Activated CD4-positive, alpha-beta T cell treated with anti-CD3 and anti-CD28 coated beads for 48 hours (primary cell): ENCODE results near the gene PIEZO2.
A peak's percentile ranks its signal among the peaks of the same experiment; 100 is the strongest.
"Not testable (repeated sequence)": the region's sequence is repeated elsewhere in the genome, so short reads cannot be mapped to it uniquely, and the experiment has no call there.

ENCODE experiments used
- DNase-seq: peaks from one replicate; pipeline ENCODE4 v3.0.0-alpha.2; 2020

PIEZO2 gene

DNA sequence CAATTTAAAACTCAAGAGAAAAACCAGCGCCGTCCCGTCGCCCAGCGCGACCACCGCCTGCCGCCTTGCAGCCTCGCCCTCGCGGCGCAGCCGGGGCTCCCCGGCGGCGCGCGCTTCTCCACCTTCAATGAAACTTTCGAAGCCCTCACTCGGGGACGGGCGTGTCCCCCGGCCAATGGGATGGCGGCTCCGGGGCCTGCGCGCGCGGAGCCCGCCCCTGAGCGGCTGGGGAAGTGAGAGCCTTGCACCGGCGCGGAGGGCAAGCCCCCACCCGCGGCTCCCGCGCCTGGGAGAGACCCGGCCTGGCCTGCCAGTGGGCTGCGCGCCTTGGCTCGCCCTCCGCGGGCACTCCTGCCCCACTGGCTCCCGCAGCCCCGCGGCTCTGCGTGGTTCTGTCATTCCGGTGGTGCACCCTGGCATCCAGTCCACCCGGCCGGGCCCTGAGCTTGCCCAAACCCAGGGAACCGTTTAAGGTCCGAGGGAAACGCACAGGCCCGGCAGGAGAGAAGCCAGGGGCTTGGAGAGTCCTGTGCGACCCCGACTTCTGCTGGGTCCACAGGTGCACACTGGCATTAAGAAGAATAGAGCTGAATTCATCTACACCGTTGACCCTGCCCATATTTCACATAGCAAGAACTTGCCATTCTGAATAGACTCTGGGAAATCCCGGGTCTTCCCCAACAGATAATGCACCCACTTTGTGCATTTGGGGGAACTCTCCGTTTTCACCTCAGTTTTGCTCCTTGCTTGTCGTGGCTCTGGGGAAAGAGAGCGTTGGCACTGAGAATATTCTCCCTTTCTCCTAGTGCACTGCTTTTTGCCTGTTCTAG, at the start of gene PIEZO2:
Gene PIEZO2 (minus strand): TSS at position 129 of the 830 bp plus-strand sequence. CDS start 981 bp downstream, outside the sequence.
- DNase-seq = peak; percentile 14

DNA sequence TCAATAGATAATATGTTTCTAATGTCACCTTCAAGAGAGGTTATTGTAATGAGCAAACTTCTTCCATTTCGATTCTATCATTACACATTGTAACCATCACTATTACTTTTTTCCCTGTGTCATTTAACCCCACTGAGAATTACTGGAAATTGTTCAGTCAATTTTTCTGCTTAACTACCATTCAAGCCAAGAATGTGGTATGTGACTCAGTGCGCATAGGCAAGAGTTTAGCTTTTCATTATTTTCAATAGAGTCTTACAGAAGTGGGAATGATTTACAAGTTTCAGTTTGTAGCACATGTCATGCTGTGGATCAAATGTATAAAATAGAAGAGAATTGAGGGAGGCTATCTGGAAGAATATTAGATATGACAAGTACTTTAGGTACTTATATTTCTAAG, 34.3 kb upstream of the PIEZO2 start:
- DNase-seq = no peak

DNA sequence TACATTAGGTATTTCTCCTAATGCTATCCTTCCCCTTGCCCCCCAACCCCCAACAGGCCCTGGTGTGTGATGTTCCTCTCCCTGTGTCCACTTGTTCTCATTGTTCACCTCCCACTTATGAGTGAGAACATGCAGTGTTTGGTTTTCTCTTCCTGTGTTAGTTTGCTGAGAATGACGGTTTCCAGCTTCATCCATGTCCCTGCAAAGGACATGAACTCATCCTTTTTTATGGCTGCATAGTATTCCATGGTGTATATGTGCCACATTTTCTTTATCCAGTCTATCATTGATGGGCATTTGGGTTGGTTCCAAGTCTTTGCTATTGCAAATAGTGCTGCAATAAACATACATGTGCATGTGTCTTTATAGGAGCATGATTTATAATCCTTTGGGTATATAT, 32.3 kb upstream of the PIEZO2 start:
- not testable (repeated sequence) for DNase-seq

DNA sequence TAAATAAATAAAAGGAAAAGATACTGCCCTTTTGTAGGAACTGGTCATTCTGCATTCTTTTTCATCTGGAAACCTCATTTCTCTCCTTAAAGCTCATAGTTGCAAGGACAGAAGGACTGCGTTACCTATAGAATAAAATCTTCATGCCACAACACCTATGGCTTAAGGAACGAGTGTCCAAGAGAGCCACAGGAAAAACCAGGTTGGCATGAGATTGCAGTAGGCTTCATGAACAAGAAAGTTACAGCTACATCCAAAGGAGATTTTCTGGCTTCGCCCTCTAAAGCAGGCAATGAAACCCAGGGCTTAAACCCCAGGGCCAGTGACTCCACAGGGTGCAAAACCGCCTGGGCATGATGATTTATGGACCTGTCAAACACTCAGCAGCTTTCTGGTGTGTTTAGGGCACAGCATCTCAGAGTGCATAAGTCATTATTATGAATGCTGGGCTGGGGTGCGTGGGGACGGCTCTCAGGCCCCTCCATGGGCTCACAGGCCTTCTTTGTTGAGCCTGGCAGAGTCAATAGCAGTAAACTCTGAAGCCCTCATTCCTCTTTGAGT, 30.7 kb upstream of the PIEZO2 start:
- DNase-seq = no peak

DNA sequence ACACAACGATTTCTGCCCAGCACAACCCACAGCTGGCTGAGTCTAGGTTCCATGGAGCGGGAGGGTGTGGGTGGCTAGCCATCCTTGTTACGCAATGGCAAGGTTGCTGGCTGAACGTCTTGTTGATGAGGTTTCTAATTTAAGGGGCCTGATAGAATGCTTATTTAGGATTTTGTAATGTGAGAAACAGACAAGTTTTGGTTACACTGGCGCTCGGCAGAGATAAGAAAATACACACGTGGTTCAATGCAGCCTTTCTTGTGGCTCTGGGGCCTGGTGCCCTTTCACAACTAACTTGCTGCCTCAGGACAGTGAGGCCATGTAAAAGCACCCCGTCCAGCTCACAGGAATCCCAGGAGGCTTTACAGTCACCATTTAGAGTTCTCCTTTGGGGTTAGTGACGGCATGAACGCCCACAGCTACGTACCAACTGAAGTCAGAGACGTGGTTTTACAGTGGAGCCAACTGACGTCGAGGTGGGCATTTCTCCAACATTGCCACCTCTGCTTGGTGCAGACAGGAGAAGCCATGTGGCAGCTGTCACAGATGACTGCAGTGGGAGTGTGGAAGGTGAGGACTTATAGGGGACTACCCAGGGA, 29.7 kb upstream of the PIEZO2 start:
- DNase-seq = no peak

DNA sequence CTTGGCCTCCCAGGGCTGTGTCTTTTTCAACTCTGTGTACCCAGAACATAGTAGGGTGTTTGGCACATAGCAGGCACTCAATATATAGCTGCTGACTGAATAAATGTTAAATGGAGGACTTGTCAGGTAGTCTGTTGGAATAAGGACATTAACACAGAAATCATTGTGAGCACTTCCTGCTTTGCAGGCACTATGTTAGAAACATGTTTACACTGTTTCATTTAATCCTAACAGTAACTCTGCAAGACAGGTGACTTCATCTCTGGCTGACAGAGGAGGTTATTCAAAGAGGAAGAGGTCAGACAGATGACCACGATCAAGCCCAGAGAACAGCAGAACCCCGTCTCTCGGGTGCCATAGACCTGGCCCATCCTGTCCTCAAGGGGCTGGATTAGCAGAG, 28.0 kb upstream of the PIEZO2 start:
- no peak for DNase-seq

DNA sequence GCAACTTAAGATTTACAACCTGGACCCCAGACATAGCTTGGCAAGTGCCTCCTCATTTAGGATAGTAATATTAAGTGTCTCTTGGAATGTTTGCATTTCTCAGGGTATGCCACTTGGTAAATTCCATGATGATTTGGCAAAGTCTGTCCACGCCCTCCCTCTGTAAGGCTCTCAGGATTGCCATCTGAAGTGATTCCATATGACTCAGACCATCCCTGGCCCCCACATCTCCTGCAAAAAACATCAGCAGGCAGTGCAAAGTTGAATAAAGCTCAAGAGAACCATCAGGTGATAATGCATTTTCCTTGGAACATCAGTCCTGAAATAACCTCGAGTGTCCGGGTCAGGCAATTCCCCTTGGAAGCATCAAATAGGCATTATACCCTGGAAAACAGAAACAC, 27.1 kb upstream of the PIEZO2 start:
- DNase-seq = no peak

DNA sequence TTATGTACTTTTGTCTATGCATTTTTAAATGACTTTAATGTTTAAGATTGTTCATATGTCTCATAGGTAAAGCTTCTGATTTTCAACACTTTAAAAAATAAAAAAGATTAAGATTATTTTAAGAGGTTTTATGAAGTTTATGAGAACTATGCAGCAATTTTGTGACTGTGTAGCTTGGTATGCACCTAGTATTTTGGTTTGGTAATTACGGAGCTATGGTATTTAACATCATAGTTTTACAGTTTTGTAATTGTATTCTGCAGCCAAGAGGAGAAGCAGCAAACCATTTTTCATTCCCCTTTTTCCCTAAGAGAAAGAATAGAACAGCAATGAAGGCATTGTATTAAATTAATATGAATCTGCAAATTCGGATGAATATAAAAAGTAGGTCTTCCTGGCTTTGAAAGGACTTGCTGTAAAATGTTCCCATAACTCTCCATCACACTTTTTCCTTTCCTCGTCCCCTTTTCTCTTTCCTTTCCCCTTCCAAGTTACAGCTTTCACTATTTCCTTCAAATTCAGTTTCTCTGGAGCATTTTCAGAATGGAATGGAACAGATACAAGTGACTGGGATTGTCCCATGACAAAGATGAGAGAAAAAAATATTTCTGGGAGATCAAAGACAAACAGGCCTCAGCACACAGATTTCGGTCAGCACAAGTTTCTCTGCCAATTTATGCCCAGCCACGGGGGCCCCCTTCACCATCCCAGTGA, 26.1 kb upstream of the PIEZO2 start:
- DNase-seq = no peak

DNA sequence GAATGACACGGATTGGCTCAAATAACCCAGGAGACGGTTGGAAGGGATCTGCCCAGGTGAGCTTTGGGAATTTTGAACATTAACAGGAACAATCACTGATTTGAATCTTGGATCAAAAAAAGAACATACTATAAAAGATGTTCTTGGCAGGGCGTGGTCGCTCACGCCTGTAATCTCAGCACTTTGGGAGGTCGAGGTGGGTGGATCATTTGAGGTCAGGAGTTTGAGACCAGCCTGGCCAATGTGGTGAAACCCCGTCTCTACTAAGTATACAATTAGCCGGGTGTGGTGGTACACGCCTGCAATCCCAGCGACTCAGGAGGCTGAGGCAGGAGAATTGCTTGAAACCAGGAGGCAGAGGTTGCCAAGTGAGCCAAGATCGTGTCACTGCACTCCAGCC, 24.8 kb upstream of the PIEZO2 start:
- not testable (repeated sequence) for DNase-seq

DNA sequence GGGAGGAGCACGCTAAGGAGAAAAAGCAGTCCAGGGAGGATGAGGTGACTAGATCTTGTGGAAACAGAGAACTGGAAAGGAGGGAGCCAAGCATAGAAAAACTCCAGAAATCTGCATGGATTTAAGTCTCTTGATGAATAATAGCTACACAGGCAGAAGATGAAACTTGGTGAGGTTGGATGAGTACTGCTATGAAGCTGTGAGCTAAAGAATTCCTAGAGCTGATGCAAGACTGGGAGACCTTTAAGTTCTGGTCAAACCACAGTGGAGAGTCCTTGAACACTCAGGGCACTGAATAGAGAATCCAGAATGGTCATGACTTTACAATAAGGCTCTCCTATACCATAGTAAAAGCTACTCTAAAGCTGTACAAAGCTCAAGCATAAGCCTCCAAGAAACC, 18.4 kb upstream of the PIEZO2 start:
- no peak for DNase-seq

DNA sequence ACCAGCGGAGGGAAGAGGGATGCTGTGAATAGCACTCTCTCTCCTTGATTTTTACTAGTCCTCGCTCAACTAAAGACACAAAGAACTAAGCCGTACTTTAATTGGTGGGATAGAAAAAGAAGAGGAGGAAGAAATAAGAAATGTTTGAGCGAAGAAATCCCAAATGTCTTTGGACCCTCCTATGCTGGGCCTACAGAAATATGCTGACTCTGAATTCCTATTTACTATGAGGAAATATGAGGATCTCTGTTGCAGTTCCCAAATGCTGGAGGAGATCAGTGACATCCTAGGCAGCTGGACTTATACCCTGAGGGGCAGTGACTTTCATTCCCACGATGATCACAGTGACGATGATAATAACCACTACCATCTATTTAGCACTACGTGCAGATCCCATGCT, 16.6 kb upstream of the PIEZO2 start:
- DNase-seq = no peak

DNA sequence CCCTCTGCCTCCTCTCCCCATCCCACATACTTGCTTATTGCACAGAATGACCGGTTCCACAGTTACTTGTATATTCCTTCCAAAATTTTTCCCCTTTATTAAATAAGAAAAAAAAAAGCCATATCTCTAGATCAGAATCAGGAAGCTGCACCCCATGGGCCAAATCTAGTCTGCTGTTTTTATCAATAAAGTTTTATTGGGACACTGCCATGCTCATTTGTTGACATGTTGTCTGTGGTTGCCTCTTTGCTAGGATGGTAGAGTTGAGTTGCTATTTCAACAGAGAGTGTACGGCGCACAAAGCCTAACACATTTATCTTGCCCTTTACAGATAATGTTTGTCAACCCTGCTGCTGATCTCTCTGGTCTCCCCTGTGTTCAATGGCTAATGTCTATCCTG, 15.8 kb upstream of the PIEZO2 start:
- DNase-seq = no peak

DNA sequence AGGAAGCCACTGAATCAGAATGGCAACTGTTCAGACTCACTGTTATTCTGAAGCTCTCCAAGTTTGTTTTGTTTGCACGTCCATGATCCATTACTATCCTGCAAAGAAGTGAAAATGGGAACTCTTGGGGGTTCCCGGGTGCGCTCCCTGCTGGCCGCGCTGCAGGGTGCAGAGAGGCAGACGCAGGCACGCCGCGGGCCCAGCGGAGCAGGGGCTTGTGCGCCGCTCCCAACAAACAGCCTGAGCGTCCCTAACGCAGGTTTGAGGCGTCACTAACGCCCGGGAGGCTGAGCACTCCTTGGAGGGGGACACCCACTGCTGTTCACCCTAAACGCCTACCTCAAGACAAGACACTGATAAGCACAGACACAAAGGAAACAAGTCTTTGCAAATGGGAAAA, 14.3 kb upstream of the PIEZO2 start:
- DNase-seq = peak; percentile 22

DNA sequence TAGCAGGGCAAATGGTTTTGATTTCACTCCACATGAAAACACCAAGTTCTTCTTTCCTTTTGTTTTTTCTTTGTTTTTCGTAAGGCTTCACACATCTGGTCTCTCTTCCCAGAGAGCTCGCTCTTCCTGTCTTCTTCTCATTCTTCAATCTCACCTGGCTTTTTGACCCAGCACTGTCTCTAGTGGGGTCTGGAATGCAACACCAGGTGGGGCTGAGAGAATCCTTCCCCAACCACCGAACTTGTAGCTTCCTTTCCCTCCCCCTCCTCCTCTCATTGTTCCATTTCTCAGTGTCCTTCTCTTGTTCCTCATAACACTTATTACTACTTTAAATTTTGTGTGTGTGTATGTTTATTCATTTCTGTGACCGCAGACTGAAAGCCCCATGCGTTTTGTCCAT, 13.5 kb upstream of the PIEZO2 start:
- DNase-seq = no peak

DNA sequence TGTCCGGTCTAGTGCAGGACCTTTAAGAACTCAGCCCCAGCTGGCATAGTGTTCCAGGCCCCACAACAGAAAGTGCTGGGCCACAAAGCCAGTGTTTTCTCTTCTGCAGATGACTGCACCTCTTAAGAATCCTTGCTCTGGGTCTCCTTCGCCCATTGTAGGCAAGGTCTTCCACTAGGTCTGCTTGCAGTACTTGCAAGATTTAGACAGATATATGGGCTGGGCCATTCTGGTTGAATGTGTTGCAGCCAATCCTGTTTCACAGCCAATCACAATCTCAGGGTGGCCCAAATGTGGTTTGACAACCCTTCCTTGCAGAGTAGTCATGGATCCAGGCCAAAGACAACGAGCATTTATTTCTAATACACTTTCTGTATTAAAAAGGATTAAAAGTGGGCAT, 13.1 kb upstream of the PIEZO2 start:
- no peak for DNase-seq

DNA sequence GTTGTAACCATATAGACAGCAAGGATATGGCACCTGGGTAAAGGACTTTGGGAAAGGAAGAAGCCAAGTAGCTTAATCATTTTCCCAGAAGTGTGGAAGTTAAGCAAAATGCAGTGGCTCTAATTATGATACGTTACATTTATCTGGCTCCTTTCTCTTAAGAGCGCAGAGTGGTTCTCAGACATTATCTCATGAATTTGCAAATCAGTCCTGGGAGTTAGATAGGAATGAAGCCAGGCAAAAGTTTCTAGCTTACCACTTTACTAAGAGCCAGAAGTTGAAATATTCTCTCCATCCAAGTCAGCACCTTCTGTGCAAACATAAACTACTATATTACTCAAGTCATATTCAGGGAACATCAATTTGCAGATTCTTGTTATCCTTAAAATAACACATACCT, 10.9 kb upstream of the PIEZO2 start:
- DNase-seq = no peak

DNA sequence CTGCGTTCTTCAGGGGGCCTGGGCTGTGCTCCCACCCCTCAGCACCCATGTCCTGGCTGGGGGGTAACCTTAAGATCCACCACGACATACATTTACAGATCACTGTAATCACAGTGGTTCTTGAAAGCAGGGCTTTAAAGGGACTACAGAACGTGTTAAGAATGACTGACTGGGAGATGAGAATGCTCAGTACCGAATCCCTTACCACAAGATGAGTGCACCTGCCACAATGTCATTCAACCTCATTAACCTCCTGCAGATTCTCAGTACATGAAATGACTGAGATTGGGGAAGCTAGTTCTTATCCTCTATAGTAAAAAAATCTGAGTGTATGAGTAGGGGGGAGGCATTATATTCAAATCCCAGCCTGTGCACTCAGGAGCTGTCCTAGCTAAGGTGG, 10.5 kb upstream of the PIEZO2 start:
- DNase-seq = no peak

DNA sequence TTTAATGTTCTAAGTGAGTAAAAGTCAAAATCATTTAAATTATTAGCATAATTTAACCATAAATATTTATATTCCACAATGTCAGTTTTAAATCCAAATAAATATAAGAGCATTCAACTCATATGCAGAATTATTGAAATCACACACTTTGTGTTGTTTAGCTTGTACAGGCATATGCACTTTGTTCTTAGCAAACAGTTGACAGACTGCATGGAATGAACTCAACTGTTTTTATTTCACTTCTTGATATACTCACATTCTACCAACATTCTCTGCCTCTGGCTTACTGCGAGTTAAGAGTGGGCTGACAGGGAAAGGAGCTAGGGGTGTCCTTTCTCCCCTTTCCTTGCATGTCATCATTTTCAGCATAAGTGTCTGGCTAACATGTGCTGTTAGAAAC, 7.6 kb upstream of the PIEZO2 start:
- no peak for DNase-seq

DNA sequence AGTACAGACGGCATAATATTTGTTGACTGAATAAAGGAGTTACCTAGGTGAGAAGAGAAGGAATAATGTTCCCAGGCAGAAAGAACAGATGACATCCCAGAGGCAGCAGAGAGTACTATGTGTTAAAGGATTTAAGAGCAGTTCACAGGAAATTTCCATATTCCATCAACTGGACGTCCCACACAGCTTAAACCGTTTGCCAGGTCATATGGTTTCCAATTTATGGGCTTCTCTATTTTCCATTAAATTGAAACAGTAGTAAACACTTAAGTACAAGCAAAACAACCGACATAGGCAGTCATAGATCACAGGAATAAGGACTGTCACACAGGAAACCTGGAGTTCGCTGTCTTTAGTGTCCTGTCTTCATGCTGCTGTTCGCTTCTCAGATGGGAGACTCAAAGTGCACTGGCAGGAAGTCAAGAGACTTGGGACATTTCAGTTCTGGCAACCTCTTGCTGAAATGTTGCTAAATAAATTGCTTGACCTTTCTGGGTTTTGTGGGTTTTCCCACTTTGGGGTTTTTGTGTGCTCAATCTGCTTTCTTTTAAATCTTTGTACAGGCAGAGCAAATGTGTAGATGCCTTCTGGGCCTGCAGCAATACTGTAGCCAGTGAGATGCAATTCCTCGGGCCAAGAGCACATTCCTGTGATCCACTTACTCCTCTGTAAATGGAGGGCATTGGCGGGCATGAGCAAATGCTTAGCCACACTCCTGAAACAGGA, 5.8 kb upstream of the PIEZO2 start:
- DNase-seq = no peak

DNA sequence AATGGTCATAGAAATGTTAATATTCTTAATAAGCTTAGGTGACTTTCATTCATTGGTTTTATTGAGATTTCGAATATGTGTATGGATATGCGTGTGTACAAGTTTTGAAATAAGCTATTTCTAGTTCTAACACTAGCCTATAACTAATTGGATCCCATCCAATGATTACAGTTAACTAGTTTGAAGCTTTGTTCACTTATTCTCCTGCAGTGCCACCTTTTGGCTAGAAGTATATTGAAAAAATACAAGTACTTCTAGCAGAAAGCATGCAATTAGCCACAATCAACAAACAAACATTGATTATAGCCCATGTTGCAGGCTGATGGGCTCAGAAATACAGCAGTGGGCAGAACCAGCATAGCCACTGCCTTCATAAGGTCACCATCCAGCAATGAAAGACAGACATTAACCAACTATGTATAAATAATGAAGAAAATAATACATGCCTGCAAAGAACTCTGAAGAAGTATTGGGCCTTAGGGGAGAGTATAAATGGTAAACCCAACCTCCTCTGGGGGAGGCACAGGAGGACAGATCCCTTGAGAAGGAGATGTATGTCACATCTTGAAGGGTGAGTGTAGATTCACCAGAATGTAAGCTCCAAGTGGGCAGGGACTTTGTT, 5.1 kb upstream of the PIEZO2 start:
- DNase-seq = no peak

DNA sequence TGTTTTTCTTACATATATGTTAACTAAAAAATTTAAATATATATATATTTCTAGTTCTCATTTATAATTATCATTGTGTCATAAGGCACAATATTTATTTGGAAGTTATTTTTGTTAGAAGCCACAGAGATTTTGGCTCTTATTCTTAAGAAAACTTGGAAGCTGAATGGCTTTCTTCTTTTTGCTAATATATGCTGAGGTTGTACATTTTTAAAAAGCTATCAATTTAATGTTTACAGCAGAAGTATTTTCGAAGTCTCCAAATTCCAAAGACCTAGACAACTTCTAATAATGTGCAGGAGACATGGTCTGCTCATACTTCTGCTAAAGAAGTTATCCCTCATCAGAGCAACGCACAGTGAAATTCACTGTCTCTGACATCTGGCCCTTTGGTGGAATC, 3.7 kb upstream of the PIEZO2 start:
- no peak for DNase-seq

DNA sequence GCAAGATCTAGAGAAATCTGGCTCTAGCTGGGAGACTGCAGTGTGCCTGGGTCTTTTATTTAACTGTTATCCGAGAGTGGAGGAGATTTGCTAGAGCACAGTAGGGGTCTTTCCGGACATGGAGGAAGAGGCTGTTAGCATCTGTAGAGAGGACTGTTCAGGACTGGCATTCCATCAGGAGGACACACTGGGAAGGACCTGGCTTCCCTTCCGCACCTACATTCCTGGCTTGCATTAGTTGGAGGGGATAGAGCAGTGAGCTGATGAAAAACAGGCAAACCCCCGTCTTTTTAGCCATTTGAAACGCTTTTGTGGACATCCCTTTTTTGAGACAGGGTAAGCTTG, 874 bp upstream of the PIEZO2 start:
- DNase-seq = no peak
